Fibroblast of pulmonary artery (primary cell): ENCODE measurements around the gene HTATSF1.
A peak's percentile ranks its signal among the peaks of the same experiment; 100 is the strongest.

Experiments
- DNase-seq: peaks from one replicate; pipeline ENCODE4 v3.0.0-alpha.2; 2010; ENCODE audit warnings: low read depth
- H3K4me3 ChIP-seq: replicated peaks from 2 replicates; pipeline ENCODE4 v1.5.1; 2011; ENCODE audit warnings: low read depth, mild to moderate bottlenecking, control low read depth, low read length, moderate library complexity
- CTCF ChIP-seq: IDR thresholded peaks from 2 replicates; pipeline ENCODE4 v1.5.1; 2011; ENCODE audit warnings: mild to moderate bottlenecking, control low read depth, low read length, inconsistent platforms; ENCODE audit errors: missing control alignments

Gene HTATSF1

GRCh38 chrX:136496186-136496763 lies 1.1 kb upstream of the HTATSF1 start:
- no peak for DNase-seq
- H3K4me3 ChIP-seq, result peak overlapping the region; percentile 62

GRCh38 chrX:136496764-136497555 lies 432 bp upstream of the HTATSF1 start:
- no peak for TF ChIP-seq CTCF

More at GRCh38 chrX:136496186-136496763, 1.1 kb upstream of the HTATSF1 start:
- no peak for TF ChIP-seq CTCF

GRCh38 chrX:136519069-136519468 lies 21.7 kb downstream of the HTATSF1 start:
- DNase-seq, result no peak
- no peak overlapping the region for H3K4me3 ChIP-seq
- TF ChIP-seq CTCF, result no peak

More at GRCh38 chrX:136496764-136497555, 432 bp upstream of the HTATSF1 start:
- peak; percentile 88 for DNase-seq
- H3K4me3 ChIP-seq, result peak overlapping the region; percentile 78

- no peak for TF ChIP-seq CTCF
- DNase-seq, result no peak
- no peak overlapping the region for H3K4me3 ChIP-seq
Observed at GRCh38 chrX:136523770-136524169, 26.4 kb downstream of the HTATSF1 start.

GRCh38 chrX:136525738-136526606 lies 28.6 kb downstream of the HTATSF1 start:
- TF ChIP-seq CTCF, result no peak
- peak; percentile 89 for DNase-seq
- no peak overlapping the region for H3K4me3 ChIP-seq

GRCh38 chrX:136528645-136529315 lies 31.4 kb downstream of the HTATSF1 start:
- no peak for TF ChIP-seq CTCF
- DNase-seq, result no peak
- no peak overlapping the region for H3K4me3 ChIP-seq
